Suprapubic skin (tissue), 4 donors: ENCODE measurements around the gene MTA1. TPM values are rescaled to one million over a fixed set of nuclear protein-coding genes. Genes with fewer than 3 reads are reported as not detected.
A peak's percentile ranks its signal among the peaks of the same experiment; 100 is the strongest.

Source experiments
- DNase-seq, 2 donors: peaks; one replicate each; pipeline ENCODE4 v3.0.0-alpha.2; 2019; ENCODE audit warnings: low spot score in 2 of 2
- H3K27ac ChIP-seq: fragments of 200-600 bp; sonication (generic); one replicate; pipeline ENCODE4 v1.5.1; 2019
- H3K27me3 ChIP-seq: fragments of 200-600 bp; sonication (generic); one replicate; pipeline ENCODE4 v1.5.1; 2019
- H3K36me3 ChIP-seq: fragments of 200-600 bp; sonication (generic); one replicate; pipeline ENCODE4 v1.5.1; 2019
- H3K4me1 ChIP-seq: fragments of 200-600 bp; sonication (generic); one replicate; pipeline ENCODE4 v1.5.1; 2019
- H3K4me3 ChIP-seq: fragments of 200-600 bp; sonication (generic); one replicate; pipeline ENCODE4 v1.5.1; 2019; ENCODE audit warnings: mild to moderate bottlenecking
- H3K9me3 ChIP-seq: fragments of 200-600 bp; sonication (generic); one replicate; pipeline ENCODE4 v1.5.1; 2019
- EP300 ChIP-seq: sonication (generic); formaldehyde crosslinking; IDR thresholded peaks from one replicate; pipeline ENCODE4 v1.6.1; 2017; ENCODE audit warnings: antibody characterized with exemption
- POLR2A ChIP-seq, 2 donors: fragments of 450-650 bp; IDR thresholded peaks; one replicate each; pipeline ENCODE4 v1.6.1; 2017; ENCODE audit warnings: antibody characterized with exemption in 2 of 2, mild to moderate bottlenecking in 2 of 2, moderate library complexity in 2 of 2
- POLR2AphosphoS5 ChIP-seq, 3 donors: sonication (generic); formaldehyde crosslinking; IDR thresholded peaks; one replicate each; pipeline ENCODE4 v1.6.1; 2017; ENCODE audit warnings: antibody characterized with exemption in 3 of 3
- WGBS: methylation state at CpG from one replicate; pipeline ENCODE4 v1.1.5; 2018; 5-methylcytosine and 5-hydroxymethylcytosine counted together
- total RNA-seq, 4 donors: library from RNA; depleted of rRNA; stranded (reverse); fragments of >200 nt; gene quantifications; one replicate each; pipeline ENCODE4 v1.1.0, GENCODE V29; 2016
- TF ChIP-seq, protein P1 (sequence below), 2 donors: fragments of 200-600 bp in 1 of 2; fragments of 450-650 bp in 1 of 2; sonication (generic) in 1 of 2; IDR thresholded peaks; one replicate each; pipeline ENCODE4 v1.5.1; 2016 to 2019; ENCODE audit warnings: antibody characterized with exemption in 2 of 2, mild to moderate bottlenecking in 1 of 2, moderate library complexity in 1 of 2

Gene MTA1
- total RNA-seq, 4 donors from 2014 or later = 38.1 to 107 (median 59.5) TPM

DNA sequence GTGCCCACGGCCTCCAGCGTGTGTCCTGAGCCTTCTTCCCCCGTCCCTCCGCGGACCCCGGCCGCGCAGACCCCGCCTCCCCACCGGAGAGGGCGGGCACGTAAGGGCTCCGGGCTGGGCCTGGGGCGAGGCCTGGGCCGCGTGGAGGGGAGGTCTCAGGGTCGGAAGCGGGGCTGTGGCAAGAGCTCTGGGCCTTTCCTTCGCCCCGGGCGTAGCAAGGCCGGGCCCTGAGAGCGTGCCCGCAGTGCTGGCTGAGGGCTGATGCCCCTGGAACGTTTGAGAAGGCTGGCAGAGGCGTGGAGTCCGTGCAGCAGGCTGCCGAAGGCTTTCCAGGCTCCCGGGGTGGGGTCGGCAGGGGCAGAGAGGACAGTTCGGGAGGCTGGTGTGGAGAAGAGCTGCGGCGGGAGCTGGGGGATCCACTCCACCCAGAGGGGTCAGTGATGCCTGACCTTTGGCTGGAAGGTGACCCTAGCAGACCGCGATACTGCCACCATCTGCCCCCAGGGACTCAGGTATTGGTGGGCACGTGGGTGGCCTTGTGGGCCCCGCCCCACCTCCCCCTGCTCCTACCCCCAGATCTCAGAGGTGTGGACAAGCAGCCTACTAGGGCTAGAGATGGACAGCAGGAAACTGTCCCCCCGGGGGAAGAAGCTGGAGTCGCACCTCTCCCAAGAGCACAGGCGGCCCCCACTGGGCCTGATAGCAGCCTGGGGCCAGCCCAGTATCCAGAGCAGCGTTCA is 20.7 kb upstream of the MTA1 start:
- Histone ChIP-seq H3K27me3 (no peaks in the 10 kb centered on the region), H3K4me1 (peaks cover 21% of the 10 kb centered on the region), H3K36me3 (peaks cover 21% of the 10 kb centered on the region), H3K9me3 (no peaks in the 10 kb centered on the region), H3K4me3 (peak overlapping the region; percentile 88), H3K27ac (peak overlapping the region; percentile 84)
- no peak for TF ChIP-seq EP300
- TF ChIP-seq POLR2A (IDR thresholded peaks at IDR 0.05) = no peak
- TF ChIP-seq, protein P1, sequence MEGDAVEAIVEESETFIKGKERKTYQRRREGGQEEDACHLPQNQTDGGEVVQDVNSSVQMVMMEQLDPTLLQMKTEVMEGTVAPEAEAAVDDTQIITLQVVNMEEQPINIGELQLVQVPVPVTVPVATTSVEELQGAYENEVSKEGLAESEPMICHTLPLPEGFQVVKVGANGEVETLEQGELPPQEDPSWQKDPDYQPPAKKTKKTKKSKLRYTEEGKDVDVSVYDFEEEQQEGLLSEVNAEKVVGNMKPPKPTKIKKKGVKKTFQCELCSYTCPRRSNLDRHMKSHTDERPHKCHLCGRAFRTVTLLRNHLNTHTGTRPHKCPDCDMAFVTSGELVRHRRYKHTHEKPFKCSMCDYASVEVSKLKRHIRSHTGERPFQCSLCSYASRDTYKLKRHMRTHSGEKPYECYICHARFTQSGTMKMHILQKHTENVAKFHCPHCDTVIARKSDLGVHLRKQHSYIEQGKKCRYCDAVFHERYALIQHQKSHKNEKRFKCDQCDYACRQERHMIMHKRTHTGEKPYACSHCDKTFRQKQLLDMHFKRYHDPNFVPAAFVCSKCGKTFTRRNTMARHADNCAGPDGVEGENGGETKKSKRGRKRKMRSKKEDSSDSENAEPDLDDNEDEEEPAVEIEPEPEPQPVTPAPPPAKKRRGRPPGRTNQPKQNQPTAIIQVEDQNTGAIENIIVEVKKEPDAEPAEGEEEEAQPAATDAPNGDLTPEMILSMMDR (IDR thresholded peaks at IDR 0.05) = no peak
- WGBS = 6% methylated on average over 23 of the region's 41 CpGs
- DNase-seq = no peak

DNA sequence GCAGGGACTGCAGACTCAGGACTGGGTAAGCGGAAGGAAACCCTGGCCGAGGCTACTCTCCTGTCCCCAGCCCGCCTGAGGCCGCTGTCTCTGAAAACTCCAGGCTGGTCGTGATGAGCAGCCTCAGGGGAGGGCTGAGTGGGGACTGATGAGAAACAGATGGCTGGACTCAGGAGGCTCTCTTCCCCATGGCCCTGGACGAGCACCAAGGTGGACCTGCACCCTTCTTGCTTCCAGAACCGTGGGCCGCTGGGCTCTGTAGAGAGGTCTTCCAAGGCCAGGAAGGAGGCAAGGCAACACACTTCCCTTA is 20.2 kb upstream of the MTA1 start:
- Histone ChIP-seq H3K27ac (no peak overlapping the region), H3K36me3 (peaks cover 18% of the 10 kb centered on the region), H3K4me1 (peaks cover 21% of the 10 kb centered on the region), H3K4me3 (peak overlapping the region; percentile 88), H3K27me3 (no peaks in the 10 kb centered on the region), H3K9me3 (no peaks in the 10 kb centered on the region)
- TF ChIP-seq, protein P1 (IDR thresholded peaks at IDR 0.05) = no peak
- no peak for TF ChIP-seq EP300
- no peak for TF ChIP-seq POLR2A (IDR thresholded peaks at IDR 0.05)
- TF ChIP-seq POLR2AphosphoS5 (IDR thresholded peaks at IDR 0.05) = no peak
- WGBS = no CpG with 5 or more reads among the region's 8 CpGs
- no peak for DNase-seq

DNA sequence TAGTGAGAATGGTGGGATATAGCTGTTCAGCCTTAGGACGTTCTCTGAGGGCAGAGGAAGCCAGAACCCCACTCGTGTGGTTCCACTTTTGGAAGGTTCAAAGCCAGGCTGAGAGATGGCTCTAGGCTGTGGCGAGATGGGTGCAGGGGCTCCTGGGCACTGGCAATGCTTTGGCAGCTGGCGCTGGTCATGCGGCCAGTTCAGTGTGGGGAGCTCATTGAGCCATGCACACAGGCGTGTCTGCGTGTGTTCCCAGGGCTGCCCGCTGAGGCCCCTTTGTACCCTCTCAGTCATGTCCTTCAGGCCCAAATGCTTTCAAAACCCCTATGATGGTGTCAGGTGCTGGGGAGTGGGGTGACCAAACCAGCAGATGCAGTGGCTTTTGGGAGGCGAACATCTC is 19.6 kb upstream of the MTA1 start:
- H3K4me1 ChIP-seq = peaks cover 21% of the 10 kb centered on the region
- DNase-seq = no peak
- no peak overlapping the region for H3K27ac ChIP-seq
- TF ChIP-seq, protein P1 (IDR thresholded peaks at IDR 0.05) = no peak
- TF ChIP-seq POLR2A (IDR thresholded peaks at IDR 0.05) (no peak), EP300 (no peak), POLR2AphosphoS5 (IDR thresholded peaks at IDR 0.05) (no peak)
- 94% methylated on average over 3 of the region's 9 CpGs for WGBS
- H3K9me3 ChIP-seq = no peaks in the 10 kb centered on the region
- H3K27me3 ChIP-seq = no peaks in the 10 kb centered on the region
- peaks cover 12% of the 10 kb centered on the region for H3K36me3 ChIP-seq
- no peak overlapping the region for H3K4me3 ChIP-seq

DNA sequence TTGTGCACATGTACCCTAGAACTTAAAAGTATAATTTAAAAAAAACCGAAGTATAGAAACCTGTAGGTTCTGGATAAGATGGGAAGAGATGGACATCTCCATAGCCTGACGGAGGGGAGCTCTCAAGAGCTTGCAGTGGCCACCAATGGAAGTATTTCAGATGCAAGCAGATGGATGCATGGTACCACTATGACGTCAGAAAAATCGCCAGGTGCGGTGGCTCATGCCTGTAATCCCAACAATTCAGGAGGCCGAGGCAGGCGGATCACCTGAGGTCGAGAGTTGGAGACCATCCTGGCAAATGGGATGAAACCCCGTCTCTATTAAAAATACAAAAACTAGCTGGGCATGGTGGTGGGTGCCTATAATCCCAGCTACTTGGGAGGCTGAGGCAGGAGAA is 17.9 kb upstream of the MTA1 start:
- TF ChIP-seq, protein P1 (IDR thresholded peaks at IDR 0.05) = no peak
- TF ChIP-seq POLR2AphosphoS5 (IDR thresholded peaks at IDR 0.05) (no peak), EP300 (no peak), POLR2A (IDR thresholded peaks at IDR 0.05) (no peak)
- no peak overlapping the region for H3K4me3 ChIP-seq
- no peaks in the 10 kb centered on the region for H3K27me3 ChIP-seq
- WGBS = 95% methylated on average over 9 of the region's 9 CpGs
- H3K4me1 ChIP-seq = peaks cover 21% of the 10 kb centered on the region
- peaks cover 10% of the 10 kb centered on the region for H3K36me3 ChIP-seq
- DNase-seq = no peak
- H3K27ac ChIP-seq = no peak overlapping the region
- no peaks in the 10 kb centered on the region for H3K9me3 ChIP-seq

DNA sequence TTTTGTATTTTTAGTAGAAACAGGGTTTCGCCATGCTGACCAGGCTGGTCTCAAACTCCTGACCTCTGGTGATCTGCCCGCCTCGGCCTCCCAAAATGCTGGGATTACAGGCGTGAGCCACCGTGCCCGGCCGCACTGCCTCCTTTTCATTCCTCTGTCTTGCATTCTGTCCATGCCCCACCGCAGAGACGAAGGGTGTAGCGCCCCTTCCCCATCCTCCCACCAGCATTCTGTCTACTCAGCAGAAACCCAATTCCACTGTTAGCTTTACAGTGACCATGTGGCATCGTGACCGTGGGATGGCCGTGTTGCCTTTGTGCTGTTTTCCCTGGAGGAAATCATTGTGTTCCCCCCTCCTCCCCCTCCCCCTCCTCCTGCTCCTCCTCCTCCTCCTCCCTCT is 11.0 kb upstream of the MTA1 start:
- WGBS = 85% methylated on average over 13 of the region's 13 CpGs
- Histone ChIP-seq H3K27me3 (peaks cover 15% of the 10 kb centered on the region), H3K36me3 (no peaks in the 10 kb centered on the region), H3K9me3 (no peaks in the 10 kb centered on the region), H3K27ac (no peak overlapping the region), H3K4me1 (peaks cover 11% of the 10 kb centered on the region), H3K4me3 (no peak overlapping the region)
- no peak for TF ChIP-seq POLR2A (IDR thresholded peaks at IDR 0.05)
- no peak for TF ChIP-seq POLR2AphosphoS5 (IDR thresholded peaks at IDR 0.05)
- no peak for TF ChIP-seq EP300
- TF ChIP-seq, protein P1 (IDR thresholded peaks at IDR 0.05) = no peak
- DNase-seq = no peak
